GM21423 (cell line): ENCODE results near the gene KIAA1217.

ENCODE experiments used
- ATAC-seq: cut with Tn5 transposase; IDR thresholded peaks from one replicate; pipeline ENCODE4 v1.9.1; 2021; ENCODE audit warnings: mild to moderate bottlenecking, moderate library complexity; ENCODE audit not compliant: unreplicated experiment

The KIAA1217 gene

DNA sequence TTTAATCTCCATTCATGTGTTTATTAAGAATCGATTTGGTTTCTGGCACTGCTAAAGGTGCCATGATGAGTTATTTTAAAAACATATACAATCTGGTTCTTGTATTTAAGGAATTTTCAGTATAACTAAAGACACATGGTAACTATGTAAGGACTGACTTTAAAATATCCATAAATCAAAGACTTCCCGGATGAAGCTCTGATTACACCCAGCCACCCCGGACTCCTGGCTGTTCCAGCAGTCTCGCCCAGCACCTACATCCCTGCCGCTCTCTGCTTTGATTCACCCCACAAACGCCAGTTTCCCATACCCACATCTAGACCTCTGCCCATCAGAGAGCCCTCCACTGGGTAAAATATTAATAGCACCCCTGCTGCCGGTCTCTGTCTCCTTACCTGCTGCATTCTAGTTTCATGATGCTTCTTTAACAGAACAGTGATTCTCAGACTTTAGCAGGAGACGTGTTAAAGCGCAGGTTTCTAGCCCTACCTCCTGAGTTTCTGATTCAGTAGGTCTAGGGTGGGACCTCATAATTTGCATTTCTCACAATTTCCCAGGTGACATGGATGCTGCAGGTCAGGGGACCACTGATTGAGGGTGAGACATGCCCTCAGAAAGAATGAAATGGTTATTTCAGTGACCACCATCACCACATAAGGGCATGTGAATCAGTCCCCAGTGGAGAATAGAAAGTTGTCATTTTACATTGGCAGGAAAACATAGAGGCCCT, 185.7 kb downstream of the KIAA1217 start:
- peak; percentile 67 for ATAC-seq

DNA sequence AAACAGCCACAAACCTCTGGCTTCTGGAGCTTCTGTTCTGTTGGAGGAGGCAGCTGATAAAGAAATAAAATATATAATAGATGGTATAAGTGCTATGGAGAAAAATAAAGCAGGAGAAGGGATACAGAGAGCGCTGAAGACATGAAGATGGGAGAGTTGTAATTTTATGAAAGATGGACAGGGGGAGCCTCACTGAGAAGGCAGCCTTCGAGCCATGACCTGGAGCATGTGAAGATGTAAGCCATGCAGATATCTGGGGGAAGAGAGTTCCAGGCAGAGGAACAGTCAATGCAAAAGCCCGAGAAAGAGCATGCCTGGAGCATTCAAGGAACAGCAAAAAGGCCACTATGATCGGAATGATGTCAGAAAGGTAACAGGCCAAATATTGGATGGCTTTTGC, 187.5 kb downstream of the KIAA1217 start:
- ATAC-seq, result no peak

DNA sequence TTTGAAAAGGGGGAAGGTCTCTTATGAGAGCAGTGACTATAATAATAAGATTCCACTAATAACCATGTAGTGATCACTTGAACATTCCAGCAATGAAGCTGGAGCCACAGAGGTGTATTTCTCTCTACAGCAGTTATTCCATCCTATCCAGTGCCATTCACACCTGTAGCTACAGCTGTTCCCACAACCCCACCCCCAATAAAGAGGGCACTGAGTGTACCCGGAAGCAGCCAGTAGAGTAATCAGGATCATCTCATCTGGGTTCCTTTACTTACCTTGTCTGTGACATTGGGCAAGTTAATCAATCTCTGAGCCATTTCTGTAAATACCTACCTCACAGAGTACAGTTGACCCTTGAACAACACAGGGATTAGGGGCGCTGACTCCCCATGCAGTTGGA, 188.7 kb downstream of the KIAA1217 start:
- no peak for ATAC-seq

DNA sequence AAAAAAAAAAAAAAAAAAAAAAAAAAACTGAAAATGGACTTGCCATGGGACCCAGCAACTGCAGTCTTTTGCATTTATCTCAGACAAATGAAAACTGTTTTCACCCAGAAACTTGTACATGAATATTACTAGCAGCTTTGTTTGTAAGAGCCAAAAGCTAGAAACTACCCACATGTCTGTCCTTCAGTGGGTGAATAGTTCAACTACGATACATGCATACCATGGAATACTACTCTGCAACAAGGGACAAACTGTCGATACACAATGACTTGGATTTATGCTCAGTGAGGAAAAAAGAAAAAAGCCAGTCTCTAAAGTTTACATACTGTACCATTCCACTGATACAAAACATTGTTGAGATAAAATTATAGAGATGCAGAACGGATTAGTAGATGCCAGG, 195.6 kb downstream of the KIAA1217 start:
- ATAC-seq, result no peak

DNA sequence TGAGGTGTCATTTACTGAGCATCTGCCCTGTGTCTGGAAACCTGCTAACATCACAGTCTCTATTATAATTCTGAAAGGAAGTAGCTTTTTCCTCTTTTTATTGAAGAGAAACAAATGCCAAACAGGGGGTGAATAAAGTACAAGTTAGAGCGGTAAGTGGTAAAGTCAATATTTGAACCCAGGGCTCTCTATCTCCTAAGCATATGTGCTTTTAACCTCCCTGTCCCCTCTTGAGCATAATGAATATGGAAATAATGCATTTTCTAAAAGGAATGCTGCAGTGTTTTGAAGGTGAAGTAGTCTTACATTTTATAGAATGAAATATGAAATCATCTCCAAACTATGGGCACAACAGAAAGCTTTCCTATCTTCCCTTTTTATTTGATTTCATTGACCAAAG, 196.7 kb downstream of the KIAA1217 start:
- ATAC-seq, result no peak

DNA sequence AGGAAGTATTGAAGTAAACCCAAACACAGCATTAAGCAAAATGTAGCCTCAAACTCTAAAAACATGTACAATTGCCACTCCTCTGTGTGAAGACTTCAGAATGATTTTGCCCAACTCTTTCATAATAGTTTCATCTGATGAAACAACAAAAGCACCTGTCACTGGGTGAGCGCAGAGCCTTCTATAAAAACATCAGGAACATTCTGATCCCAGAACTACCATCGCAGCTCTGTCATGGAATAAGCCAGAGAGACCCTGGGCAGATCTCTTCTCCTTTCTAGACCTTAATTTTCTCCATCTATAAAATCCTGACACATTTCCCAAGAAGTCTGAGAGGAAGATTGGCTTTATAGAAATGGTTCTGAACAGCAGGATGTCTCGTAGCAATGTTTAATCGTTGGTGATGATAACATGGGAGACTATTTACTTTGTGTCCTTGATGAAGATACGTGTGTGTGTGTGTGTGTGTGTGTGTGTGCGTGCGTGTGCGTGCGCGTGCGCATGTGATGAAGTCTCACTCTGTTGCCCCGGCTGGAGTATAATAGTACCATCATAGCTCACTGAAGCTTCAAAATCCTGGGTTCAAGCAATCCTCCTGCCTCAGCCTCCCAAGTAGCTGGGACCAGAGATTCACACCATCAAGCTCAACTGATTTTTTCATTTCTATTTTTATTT, 198.0 kb downstream of the KIAA1217 start:
- ATAC-seq, result no peak

DNA sequence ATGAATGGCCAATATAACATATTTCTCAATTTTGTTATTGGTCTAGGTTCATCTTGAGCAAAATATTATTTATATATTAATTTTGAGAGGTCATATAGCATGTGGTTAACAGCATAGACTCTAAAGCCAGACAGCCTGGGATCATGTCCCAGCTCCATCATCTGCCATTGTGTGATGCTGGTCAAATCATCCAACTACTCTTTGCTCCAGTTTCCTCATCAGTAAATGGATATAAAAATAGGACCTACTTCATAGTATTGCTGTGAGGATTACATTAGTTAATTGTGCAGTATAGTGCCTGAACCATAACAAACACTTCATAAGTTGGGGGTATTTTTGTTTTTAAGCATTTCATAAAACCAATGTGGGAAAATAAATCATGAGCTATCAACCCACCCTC, 199.0 kb downstream of the KIAA1217 start:
- no peak for ATAC-seq

DNA sequence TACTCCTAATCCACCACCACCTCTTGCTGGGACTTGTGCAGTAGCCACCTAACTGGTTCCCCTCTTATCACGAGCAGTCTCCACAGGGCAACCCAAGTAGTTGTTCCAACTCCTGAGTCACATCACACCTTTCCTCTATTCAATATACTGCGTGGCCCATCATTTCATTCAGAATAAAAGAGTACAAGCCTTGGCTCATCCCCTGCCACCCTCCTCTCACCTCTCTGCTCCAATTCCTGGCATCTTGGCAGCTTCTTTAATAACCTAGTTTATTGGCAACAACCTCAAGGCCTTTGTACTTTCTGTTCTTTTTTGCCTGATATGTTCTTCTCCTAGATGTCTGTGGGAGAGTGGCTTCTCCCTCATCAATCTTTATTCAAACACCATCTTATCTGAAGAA, 199.4 kb downstream of the KIAA1217 start:
- ATAC-seq, result no peak

DNA sequence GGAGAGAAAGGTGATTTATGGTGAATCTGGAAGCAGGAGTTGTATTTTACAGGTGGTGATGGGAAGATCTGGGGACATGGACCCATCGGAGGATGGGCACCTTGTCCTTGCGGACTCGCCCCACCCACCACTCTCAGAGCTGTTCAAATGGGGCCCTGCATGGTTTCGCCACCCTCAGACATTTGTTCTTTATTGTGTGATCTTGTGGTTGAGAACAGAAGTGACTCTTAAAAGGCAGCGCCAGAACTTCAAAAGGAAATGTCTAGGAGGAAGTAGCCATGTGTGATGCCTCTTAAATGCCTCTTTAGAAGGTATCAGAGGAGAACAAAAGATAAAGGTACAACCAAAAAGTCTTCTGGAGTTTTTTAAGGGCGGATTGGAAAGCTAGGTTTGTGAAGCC, 205.7 kb downstream of the KIAA1217 start:
- no peak for ATAC-seq

DNA sequence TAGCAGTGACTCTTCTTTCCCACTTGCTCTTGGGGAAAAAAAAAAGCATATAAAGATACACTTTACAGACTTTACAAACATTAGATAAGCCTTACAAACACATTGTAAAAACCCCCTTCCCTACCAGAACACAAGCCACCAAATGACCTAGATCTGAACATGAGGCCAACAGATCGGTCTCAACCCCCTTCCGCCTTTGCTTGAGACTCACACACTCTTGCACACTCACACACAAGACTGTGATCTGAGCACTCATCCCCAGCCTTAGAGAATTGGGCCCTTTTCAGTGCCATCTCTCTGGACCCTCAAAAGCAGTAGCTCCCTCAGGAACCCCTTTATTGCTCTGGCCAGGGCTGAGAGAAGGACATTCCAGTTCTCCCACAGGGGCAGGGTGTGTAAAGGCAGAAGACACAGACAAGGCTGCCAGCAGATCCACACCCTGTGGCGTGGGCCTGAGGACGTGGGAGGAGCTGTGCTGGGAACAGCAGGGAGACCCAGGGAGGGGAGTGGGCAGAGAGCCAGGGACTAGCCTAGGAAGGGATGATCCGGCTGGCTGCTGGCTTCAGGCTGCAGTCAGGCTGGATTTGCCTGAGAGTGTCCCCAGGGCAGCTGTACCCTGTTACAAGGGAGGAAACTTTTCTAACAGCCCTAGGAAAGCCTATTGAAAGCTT, 206.7 kb downstream of the KIAA1217 start:
- ATAC-seq, result no peak

DNA sequence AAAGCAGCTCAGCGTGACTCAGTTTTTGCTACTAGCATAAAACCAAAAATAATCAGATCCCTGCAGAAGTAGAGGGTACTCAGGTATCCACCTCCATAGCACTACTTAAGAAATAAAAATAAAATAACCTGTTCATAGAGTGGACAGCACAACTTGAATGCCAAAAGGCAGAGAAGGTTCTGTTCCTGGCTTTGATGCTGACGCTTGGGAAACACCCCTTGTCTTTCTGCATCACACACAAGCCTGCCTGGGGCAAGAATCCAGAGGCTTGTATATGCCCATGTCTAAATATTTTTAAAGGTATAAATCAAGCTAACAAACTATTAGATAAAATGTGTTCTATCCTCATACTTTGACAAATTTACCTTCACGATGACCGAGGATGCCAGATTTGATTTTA, 207.3 kb downstream of the KIAA1217 start:
- ATAC-seq, result no peak

DNA sequence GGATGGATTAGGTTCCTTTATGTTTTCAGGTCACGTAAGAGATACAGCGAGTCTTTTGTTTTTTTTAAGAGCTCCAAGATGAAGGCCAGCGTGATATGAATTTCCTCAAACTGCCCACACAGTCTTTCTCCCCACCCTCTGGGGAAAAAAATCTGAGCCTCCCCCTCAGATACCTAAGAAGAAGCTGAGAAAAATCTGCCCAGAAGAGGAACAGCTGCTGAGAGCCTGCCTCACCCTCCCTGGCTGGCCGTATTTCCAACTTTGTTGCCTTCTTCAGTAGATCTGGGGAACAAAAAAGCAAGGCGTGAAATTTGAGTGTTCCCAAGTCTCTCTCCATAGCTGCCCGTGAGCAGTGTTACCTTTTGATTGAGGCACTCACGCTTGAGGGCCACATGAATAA, 208.1 kb downstream of the KIAA1217 start:
- no peak for ATAC-seq

DNA sequence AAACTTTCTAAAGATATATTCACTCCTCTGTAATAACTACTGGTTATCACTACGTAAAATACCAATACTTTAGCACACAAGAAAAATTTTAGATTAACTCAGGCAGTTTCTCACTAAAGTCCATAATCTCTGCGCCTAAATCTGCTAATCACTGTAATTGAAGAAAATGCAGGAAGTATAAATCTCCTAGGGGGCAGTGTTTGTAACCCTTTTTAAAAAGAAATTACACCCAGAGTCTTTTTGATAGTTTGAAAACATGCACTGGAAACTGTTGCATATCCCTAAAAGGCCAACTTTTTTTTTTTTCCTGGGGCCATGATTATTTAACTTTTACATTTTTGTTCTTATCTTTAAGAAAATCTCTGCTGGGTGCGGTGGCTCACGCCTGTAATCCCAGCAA, 209.6 kb downstream of the KIAA1217 start:
- no peak for ATAC-seq

DNA sequence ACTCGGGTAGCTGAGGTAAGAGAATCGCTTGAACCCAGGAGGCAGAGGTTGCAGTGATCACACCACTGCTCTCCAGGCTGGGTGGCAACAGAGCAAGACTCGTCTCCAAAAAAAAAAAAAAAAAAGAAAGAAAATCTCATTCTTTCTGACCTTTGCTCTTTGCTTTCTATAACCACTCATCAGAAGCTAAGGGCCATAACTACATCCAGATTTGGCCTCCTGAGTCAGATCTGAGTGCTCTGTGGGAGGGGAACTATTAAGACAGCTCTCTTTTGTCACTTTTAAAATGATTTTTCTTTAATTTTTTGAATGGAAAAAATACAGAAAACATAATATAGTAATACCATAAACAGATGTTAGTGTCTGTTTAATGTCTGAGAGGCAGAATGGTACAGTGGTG, 210.1 kb downstream of the KIAA1217 start:
- ATAC-seq, result no peak

DNA sequence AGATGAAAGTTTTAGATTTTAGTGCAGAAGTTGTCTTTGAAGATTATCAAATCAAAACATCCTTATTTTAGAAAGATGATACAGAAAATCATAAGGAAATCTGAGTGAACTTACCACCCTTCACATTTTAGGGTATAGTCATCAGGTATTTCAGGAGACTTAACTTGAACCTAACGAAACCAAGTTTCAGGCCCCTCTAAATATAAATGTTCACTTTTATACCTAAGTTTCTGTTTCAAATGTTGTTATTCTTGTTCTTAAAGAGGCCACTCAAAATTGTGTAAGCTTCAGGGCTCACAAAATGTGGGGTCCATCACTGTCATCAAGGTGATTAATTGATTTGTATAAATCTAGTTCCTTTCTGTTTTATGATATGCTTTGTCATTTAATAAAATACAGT, 216.2 kb downstream of the KIAA1217 start:
- no peak for ATAC-seq

DNA sequence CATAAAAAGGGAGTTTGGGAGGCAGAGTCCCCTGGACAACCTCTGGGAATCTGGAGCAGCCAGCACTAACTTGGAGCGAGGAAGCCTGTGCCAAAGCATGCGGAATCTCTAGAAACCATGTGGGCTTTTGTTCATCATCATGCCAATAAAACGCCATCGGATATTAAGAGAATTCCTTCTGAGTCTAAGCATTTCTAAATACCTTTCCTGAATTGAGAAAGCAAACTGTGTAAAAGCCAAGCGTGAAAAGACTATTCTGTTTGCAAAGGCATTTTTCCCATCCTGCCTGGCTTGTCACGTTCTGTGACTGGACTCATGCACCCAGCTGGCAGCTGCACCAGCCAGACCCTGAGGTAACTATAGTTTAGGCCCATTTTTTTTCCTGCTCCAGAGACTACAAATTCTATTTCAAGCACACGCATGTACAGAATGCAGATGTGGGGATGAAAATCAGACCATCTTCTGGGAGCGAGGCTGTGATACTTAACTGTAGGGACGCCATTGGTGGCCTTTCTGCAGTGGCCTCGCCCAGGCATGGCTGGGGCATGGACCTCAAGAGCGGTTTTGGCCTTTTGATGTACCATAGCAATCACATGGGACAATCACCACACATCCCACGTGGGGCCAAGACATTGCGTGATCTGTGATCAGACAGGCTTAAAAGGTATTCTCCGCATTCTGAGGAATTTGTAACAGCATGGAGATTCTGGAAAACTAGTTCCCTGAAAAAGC, 218.9 kb downstream of the KIAA1217 start:
- ATAC-seq, result no peak

DNA sequence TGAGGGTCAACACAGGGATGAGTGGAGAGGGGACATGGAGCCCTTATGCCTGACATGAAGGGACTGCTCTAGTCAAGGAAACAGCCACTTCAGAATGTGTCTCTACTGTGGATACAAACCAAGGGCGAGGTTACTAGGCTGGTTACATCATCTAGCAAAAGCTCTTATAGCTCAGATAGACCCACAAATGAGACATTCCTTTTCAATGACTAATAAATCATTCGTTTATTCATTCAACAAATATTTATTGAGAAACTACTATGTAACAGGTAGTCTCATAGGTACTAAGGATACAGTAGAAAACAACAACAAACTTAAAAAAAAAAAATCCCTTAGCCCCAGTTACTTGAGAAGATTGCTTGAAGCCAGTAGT, 219.5 kb downstream of the KIAA1217 start:
- no peak for ATAC-seq

DNA sequence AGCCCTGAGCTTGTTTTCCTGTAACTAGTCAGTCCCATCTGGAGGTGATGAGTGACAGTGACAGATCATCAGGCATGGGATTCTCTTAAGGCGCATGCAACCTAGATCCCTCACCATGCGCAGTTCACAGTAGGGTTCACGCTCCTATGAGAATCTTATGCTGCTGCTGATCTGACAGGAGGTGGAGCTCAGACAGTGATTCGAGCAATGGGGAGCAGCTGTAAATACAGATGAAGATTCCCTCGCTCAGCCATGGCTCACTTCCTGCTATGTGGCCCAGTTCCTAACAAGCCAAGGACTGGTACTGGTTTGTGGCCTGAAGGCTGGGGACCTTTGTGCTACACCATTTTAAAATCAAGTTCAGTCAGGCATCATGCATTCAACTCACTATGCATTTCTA, 221.7 kb downstream of the KIAA1217 start:
- no peak for ATAC-seq

DNA sequence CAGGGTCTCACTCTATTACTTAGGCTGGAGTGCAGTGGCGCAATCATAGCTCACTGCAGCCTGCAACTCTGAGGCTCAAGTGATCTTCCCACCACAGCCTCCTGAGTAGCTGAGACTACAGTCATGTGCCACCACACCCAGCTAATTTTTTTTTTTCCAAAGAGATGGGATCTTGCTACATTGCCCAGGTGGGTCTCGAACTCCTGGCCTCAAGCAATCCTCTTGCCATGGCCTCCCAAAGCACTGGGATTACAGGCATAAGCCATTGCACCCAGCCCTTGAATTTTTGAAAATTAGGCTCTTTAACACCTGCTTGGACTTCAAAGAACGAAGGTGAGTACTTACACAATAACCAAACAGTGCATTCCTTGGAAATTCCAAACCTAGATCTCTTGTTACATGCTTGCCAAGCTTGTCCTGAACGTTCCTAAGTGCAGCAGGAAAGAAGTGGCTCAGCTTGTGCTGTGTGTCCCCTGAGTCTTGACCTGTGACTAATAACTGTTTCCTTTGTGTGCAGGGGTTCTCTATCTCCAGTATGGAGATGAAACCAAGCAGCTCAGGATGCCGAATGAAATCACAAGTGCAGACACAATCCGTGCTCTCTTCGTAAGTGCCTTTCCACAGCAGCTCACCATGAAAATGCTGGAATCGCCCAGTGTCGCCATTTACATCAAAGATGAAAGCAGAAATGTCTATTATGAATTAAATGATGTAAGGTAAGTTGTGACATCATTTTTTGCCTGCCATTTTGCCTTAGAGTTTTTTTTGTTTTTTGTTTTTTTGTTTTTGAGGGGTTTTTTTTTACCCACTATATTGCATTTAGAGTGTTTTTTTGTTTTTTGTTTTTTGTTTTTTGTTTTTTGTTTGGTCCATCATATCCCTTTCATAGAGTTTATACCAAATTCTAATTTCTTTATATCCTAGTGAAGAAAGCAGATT, 223.8 kb downstream of the KIAA1217 start:
- no peak for ATAC-seq

DNA sequence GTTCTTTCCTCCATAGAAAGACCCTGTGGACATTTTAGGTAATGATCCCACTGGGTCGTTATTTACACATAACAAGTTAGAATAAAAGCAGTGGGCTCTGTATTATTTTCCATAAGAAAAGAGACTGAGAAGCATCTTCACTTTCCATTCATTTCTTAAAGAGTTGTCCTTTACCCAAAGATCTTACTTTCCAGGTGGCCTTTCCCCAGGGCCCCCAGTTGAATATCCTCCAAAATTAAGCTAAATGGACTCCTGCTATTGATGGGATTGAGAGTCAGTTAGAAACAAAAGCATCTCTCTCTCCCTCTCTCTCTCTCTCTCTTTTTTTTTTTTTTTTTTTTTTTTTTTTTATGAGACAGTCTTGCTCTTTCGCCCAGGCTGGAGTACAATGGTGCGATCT, 224.8 kb downstream of the KIAA1217 start:
- no peak for ATAC-seq

DNA sequence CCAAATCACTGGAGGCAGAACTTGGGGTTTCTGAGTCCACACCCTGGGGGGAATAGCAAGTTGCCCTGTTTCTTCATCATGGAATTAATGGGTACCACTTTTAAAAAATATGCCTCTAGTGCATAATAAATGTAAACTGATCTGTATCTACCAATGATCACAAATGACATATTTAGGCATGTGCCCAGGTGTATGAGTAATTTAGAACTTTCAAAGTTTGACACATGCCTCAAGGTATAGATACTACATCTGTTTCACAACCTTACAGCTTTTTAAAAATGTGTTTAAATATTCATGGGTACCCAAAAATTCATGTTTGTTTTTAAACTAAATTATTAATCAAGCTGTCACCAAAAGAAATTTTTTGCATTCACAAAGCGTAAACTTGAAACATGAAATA, 226.0 kb downstream of the KIAA1217 start:
- ATAC-seq, result no peak
